Dedifferentiated amniotic fluid mesenchymal stem cell (primary cell): ENCODE measurements around the gene ARRB1.
"Not testable (repeated sequence)": the region's sequence is repeated elsewhere in the genome, so short reads cannot be mapped to it uniquely, and the experiment has no call there.

Experiments
- DNase-seq: peaks from one replicate; pipeline ENCODE4 v3.0.0-alpha.2; 2016; ENCODE audit errors: extremely low spot score

ARRB1 gene

GRCh38 chr11:75276186-75276585 is 75.3 kb downstream of the ARRB1 start:
- DNase-seq: no peak

DNA sequence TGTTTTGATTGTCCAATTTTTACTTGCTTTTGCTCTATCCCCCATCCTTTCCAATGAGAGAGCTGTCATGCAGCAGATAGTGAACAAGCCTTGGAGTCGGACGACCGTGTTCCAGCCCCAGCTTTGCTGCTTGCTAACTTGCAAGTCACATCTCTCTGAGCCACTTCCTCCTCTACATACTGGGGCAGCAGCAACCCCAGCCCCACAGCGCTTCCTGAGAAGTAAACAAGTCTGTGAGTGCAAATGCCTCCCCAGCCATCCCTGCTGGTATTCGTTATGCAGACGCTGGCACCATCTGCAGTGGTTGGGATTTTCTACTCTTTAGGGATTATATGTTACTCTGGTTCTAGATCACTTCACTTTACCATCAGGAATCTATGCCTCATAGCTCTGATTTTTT is 75.9 kb downstream of the ARRB1 start:
- no peak for DNase-seq

DNA sequence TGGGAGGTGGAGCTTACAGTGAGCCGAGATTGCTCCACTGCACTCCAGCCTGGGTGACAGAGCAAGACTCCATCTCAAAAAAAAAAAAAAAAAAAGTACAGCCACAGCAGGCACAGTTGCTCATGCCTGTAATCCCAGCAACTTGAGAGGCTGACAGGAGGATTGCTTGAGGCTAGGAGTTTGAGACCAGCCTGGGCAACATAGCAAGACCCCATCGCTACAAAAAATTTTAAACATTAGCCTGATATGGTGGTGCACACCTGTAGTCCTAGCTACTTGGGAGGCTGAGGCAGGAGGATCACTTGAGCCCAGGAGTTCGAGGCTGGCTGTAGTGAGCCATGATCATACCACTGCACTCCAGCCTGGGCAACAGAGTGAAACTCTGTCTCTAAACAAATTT is 76.7 kb downstream of the ARRB1 start:
- not testable (repeated sequence) for DNase-seq

DNA sequence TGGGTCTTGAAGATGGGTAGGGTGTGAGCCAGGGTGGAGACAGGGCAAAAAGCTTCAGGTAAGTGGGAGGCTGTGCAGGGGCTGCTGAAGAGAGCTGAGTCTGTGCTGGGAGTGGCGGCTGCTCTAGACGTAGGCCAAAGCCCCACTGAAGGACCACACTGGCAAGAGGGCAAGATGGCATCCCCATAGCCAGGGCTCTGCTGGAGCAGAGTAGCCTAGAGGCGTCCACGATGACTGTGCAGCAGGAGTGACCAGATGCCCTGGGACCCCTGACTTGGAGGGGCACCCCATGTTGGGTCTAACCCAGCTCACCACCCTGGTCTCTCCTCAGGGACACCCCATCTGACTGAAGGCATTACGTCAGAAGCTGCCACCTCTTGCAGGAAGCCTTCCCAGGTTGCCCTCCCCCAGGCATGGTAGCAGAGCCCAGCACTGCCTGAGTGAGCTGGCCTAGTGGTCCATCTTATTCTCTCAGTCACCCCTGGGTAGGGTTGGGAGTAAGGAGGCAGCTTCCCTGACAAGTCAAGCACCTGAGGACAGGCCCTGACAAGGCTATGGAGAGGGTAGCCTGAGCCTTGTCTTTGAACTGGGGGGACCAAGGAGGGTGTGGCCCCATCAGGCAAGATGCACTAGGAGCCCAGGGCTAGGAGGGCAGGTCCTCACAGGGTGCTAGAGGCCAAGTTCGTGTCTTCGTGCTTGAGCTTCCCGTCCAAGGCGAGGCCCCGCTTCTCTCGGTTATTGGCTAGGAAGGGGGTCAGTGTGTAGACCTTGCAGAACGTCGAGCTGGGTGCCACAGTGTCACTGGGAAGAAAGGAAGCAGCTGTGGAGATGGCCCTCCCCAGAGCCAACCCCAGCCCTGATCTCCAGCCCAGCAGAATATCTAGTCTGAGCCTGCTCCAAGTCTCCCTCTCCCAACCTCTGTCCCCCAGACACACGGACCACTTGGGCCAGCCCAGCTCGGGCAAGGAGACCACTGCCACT is 77.8 kb downstream of the ARRB1 start:
- no peak for DNase-seq

- no peak for DNase-seq
Measured at GRCh38 chr11:75272821-75273301, 78.6 kb downstream of the ARRB1 start.

- no peak for DNase-seq
Measured at GRCh38 chr11:75272391-75272790, 79.1 kb downstream of the ARRB1 start.

DNA sequence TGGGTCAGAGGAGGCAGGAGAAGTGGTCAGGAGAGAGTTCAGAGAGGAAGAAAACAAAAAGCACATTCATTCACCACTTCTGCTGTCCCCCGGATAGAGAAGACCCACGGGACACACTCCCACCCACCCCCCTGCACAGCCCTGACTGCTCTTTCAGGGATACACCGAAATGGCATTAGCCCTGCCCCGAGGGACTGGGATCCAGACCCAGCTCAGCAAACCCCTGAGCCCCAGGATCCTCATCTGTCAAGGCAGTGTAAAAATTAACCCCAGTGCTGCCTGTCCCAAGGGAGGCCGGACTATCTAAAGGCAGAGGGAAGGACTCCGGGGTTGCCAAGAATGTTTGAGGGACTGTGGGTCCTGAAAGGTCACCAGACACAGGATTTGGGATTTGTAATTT is 79.7 kb downstream of the ARRB1 start:
- no peak for DNase-seq

- no peak for DNase-seq
Measured at GRCh38 chr11:75270896-75271418, 80.5 kb downstream of the ARRB1 start.

- DNase-seq: no peak
Measured at GRCh38 chr11:75269896-75270295, 81.6 kb downstream of the ARRB1 start.

GRCh38 chr11:75269367-75269660 is 82.1 kb downstream of the ARRB1 start:
- DNase-seq: no peak

GRCh38 chr11:75268626-75269366 is 82.7 kb downstream of the ARRB1 start:
- DNase-seq: no peak

DNA sequence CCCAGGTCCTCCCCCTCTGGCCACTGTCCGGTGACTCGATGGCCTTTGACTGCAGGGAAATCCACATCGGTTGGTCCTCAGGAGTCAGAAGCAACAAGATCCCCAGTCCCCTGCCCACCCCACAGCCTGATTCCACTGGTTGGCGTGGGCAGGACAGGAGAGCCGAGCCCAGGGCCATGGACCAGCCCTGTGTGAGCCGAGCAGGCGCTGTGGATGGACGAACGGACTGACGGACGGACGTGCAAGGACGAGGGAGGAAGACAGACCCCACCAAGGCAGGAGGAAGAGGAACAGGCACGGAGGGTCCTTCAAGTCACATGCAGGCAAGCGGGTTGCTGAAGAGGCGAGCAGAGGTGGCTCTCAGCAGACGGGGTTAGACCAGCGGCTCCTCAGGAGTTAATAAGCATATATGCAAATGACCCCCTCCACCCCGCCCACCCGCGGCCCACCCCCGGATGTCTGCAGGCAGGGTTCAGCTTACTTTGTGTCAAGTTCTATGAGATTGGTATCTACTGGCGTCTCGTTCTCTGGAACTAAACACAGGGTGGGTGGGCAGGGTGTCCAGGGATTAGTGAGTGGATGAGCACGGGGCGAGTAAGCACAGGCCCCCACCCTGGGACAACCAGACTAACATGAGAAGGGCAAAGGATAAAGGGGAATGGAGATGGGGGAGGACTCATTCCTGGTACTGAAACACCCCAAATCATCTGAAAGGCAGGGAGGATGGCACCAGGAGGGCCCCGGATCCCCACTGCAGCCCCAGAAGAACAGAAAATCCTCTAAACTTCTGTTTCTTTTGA is 84.1 kb downstream of the ARRB1 start:
- DNase-seq: no peak

DNA sequence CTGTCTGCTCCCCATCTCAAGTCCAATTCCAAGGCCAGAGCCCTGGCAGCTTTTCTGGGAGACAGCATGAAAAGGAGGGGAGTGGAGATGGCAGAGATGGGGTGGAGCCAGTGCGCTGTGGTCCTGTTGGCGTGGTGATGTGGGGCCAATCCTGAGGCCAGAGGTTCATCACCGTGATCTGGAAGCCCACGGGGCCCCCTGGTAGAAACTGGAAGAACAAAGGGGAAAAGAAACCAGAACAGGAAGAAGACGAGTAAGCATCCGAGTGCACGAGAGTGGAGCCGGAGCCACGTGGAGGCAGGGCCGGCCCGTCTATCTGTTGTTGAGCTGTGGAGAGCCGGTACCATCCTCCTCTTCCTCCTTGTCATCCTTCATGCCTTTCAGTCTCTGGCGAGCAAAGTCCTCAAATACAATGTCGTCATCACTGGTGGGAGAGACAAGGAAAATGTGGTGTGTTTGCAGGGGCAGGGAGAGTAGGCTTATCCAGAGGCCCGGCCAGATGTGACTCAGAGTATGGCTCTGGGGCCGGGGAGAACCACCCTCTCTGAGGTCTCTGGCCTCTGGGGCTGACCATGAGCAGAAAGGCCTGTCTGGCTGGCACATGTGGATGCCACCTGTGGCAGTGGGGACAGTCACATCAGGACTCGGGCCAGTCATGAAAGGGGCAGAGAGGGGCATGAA is 85.5 kb downstream of the ARRB1 start:
- DNase-seq: no peak

- DNase-seq: no peak
Measured at GRCh38 chr11:75264971-75265370, 86.5 kb downstream of the ARRB1 start.

- no peak for DNase-seq
Measured at GRCh38 chr11:75264356-75264755, 87.1 kb downstream of the ARRB1 start.

- peak; percentile 24 for DNase-seq
Measured at GRCh38 chr11:75263944-75264349, 87.5 kb downstream of the ARRB1 start.

DNA sequence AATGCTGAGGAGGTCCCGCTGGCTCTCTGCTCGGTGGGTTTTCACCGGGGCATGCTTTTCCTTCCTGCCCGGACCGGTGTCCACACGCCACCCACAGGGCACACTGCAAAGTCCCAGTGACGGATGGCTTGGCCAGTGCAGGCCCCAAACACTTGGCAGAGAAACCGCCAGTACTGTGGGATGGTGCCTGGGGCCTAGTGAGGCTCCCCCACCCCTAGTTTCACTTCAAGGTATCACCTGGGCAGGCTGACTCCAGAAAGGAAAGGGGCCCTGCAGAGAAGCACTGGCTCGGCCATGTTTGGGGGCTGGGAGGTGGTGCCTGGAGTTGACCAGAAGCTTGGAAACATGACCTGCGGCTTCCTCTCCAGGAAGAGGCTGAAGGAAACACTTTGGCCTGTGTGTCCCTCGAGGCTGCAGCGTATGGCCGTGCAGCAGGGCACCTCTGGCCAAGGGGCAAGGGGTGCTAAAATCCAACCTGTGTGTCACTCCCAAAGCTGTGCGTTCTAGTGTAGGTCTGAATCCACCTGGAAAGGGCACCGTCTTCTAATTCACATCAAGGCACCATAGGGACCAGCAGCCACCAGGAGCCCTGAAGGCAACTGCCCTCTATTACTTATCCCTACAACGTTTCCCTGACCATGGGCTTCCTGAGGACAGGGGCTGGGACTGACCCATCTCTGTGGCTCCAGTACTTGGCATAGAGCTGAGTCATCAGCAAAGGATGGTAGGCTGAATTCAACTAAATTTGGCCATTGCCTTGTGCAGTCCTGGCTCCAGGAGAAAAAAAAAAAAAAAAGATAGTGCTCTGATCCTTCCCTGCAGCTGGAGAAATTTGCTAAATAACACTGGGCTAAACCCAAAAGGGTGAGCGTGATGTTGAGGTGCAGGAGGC is 88.3 kb downstream of the ARRB1 start:
- no peak for DNase-seq

DNA sequence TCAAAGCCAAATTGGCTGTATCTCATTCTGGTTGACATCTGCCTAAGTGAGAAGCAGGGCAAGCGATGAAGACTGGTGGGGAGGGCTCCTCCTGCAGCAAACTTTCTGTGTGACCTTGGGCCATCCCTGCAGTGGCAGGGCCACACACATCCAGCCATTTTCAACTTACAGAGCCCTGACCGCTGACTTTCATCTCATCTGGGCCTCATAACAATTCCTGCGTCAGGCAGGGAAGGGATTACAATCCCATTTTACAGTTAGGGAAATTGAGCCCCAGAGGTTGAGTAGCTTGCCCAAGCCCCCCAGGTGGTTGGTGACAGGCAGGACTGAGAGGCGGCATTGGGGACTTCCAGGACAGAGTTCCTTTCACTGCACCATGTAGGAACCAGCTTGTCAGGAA is 89.0 kb downstream of the ARRB1 start:
- DNase-seq: no peak

- DNase-seq: no peak
Measured at GRCh38 chr11:75261902-75262361, 89.5 kb downstream of the ARRB1 start.
